ENCODE measurements around the gene TMEM42.

Gene TMEM42

GRCh38 chr3:44893097-44893496 is 31.4 kb downstream of the TMEM42 start:
- no peak for TF ChIP-seq CSRNP3 (CRISPR knock-in tag; IDR thresholded peaks at IDR 0.05)
- TF ChIP-seq TSHZ2 (CRISPR knock-in tag; IDR thresholded peaks at IDR 0.05) = no peak
- ATAC-seq = peak; percentile 73

GRCh38 chr3:44894485-44894884 is 32.8 kb downstream of the TMEM42 start:
- no peak for ATAC-seq
- TF ChIP-seq BACH2 (CRISPR knock-in tag; IDR thresholded peaks at IDR 0.05; ENCODE audit: borderline replicate concordance) = no peak
- TF ChIP-seq TOX (CRISPR knock-in tag; IDR thresholded peaks at IDR 0.05; ENCODE audit: borderline replicate concordance) = no peak
- no peak for TF ChIP-seq PPARA (CRISPR knock-in tag; IDR thresholded peaks at IDR 0.05; ENCODE audit: borderline replicate concordance)
- TF ChIP-seq ZNF70 (CRISPR knock-in tag; IDR thresholded peaks at IDR 0.05) = no peak
- no peak for TF ChIP-seq OSR1 (CRISPR knock-in tag; IDR thresholded peaks at IDR 0.05)
- TF ChIP-seq TSHZ2 (CRISPR knock-in tag; IDR thresholded peaks at IDR 0.05) = no peak
- no peak for TF ChIP-seq GLIS3 (CRISPR knock-in tag; IDR thresholded peaks at IDR 0.05)
- TF ChIP-seq PATZ1 (CRISPR knock-in tag; IDR thresholded peaks at IDR 0.05; ENCODE audit: borderline replicate concordance) = no peak
- no peak for TF ChIP-seq TCF4 (CRISPR knock-in tag; IDR thresholded peaks at IDR 0.05; ENCODE audit: borderline replicate concordance)
- TF ChIP-seq ZC3H10 (CRISPR knock-in tag; IDR thresholded peaks at IDR 0.05) = no peak
- no peak for TF ChIP-seq RARB (CRISPR knock-in tag; IDR thresholded peaks at IDR 0.05)
- no peak for TF ChIP-seq ZNF565 (CRISPR knock-in tag; conservative IDR thresholded peaks at IDR 0.05; ENCODE audit: low read depth)
- no peak for TF ChIP-seq ARNTL (CRISPR knock-in tag; IDR thresholded peaks at IDR 0.05; ENCODE audit: borderline replicate concordance, low read depth)
- TF ChIP-seq ESRRG (CRISPR knock-in tag; IDR thresholded peaks at IDR 0.05) = no peak
- TF ChIP-seq CSDC2 (CRISPR knock-in tag; IDR thresholded peaks at IDR 0.05) = no peak
- TF ChIP-seq ZNF8 (CRISPR knock-in tag; IDR thresholded peaks at IDR 0.05) = no peak
- no peak for TF ChIP-seq ISL1 (CRISPR knock-in tag; IDR thresholded peaks at IDR 0.05)

- no peak for ATAC-seq
These were observed 34.7 kb downstream of the TMEM42 start for GRCh38 chr3:44896440-44896839.

More at GRCh38 chr3:44896440-44896839, 34.7 kb downstream of the TMEM42 start:
- TF ChIP-seq ESRRG (CRISPR knock-in tag; IDR thresholded peaks at IDR 0.05) = no peak
- TF ChIP-seq TCF4 (CRISPR knock-in tag; IDR thresholded peaks at IDR 0.05; ENCODE audit: borderline replicate concordance) = no peak
- no peak for TF ChIP-seq PATZ1 (CRISPR knock-in tag; IDR thresholded peaks at IDR 0.05; ENCODE audit: borderline replicate concordance)

All from SK-N-SH treated with all-trans-retinoic acid at 6 μM for 48 hours (cell line).